Renal pelvis (tissue), 4 donors: Measurements from ENCODE around the gene TTC21A. TPM values are rescaled to one million over a fixed set of nuclear protein-coding genes. Genes with fewer than 3 reads are reported as not detected.
A peak's percentile ranks its signal among the peaks of the same experiment; 100 is the strongest.

Experiments used
- DNase-seq: peaks from one replicate; pipeline ENCODE4 v3.0.0-alpha.2; 2013
- polyA plus RNA-seq, 3 donors: library from polyadenylated mRNA; unstranded; fragments of 120-200 nt; gene quantifications; one replicate each; pipeline ENCODE4 v1.2.1, GENCODE V29; 2013; ENCODE audit not compliant: insufficient read length in 3 of 3

The TTC21A gene
- polyA plus RNA-seq, 3 donors: 9.5 to 21.4 (median 18.4) TPM

GRCh38 chr3:39180183-39180545 lies 72.7 kb downstream of the TTC21A start:
- DNase-seq: no peak

GRCh38 chr3:39180546-39181346 lies 73.3 kb downstream of the TTC21A start:
- DNase-seq: peak; percentile 86

DNA sequence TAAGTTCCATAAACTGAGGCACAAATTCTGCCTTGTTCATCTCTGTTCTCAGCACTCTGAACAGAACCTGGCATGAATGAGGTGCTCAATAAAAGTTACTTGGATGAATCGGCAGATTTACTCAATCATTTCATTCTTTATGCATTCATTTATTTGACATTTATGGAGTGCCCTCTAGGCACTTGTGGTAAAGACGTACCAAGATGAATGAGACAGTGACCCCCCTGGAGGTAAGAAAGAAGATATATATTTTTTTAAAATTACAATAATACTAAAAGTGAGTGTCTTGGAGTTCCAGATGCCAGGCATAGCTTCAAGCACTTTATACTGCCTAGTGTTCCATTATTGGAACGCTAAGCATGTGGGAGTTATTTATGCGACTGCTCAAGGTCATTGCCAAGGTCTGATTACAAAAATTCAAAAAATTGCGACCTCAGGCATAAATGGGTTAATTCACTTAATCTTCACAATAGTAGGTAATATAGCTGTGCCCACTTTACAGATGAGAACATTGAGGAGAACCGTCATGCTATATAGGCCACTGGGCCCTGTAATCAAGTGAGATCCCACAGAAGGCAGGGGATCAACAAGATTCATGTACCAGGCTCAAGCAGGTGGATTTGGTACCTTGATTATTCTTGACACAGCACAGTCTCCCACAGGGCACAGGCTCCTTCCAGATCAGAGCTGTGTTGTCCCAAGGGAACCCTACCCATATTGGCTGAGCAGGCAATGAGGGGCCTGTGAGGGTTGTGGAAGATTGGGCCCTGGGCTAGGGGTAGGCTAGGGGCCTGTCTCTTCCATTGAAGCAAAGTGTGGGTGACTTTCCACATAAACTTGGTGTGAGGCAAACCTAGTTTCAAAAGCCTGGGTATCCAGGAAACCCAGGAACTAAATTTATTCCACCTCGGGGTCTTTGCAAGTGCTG lies 74.2 kb downstream of the TTC21A start:
- DNase-seq: no peak

DNA sequence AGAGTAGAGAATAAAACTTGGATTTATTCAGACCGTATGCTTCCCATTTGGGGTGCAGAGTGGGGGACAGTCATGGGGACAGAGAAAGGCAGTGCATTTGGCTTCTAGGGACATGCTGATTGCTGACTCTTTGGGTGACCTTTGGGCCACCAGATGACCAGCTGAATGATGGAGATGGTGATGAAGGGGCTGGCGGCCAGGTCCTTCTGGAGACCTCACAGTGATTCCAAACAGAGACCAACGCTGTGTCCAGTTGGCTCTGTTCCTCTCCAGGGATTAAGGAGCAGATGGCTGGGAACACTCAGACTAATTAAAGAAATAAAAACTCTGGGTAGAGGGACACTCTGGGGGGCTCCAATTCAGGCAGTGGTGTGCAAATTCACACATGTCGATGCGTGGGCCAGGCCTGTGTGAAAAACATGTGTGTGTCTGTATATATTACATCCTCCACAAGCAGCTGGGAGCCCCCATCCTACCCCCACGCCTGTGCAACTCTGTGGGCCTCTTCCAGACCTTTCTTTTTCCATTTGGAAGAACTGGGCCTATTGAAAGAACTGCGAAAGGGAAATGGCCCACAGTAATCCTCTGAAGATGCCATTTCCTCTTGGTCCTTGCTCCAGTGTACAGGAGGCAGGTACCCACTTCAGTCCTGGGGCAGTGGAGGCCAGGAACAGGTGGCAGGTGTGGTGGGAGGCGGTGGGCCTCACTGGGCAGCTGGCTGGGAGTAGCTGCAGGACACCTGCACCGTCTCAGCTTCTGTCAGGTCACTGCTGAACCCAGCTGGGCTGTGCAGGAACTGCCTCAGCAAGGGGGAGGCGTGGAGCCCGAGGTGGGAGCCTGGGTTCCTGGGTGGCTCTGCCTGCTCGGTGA lies 76.0 kb downstream of the TTC21A start:
- no peak for DNase-seq

GRCh38 chr3:39184081-39184967 lies 76.8 kb downstream of the TTC21A start:
- DNase-seq: no peak

- no peak for DNase-seq
These were observed 77.4 kb downstream of the TTC21A start for GRCh38 chr3:39184968-39185285.

DNA sequence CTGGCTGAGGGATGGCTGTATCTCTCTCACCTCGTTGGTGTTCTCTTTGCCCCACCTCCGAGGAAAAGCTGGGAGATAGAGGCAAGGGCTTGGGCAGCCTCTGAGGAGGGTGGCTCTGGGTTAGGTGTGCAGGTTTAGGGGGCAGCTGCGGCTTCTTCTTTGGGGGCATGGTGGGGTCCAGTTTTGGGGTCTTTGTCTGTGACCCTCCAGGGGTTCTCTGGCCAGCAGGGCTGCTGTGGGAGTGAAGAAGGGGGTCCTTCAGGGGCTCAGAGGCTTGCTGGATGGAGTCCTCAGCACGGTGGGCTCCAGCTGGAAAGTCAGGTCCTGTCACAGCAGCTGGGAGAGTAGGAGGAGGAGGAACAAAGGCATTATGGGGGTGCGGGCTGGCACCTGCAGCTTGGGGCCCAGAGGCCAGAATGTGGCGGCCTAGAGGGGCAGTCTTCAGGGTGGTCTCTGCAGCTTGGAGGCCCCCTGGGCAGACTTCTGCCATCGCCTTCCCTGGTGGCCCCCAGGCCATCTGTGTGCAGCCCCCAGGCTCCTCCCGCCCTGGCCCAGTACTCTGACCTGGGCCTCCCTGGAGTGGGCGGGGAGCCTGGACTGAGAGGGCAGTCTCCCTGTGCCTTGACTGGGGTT lies 78.0 kb downstream of the TTC21A start:
- no peak for DNase-seq

DNA sequence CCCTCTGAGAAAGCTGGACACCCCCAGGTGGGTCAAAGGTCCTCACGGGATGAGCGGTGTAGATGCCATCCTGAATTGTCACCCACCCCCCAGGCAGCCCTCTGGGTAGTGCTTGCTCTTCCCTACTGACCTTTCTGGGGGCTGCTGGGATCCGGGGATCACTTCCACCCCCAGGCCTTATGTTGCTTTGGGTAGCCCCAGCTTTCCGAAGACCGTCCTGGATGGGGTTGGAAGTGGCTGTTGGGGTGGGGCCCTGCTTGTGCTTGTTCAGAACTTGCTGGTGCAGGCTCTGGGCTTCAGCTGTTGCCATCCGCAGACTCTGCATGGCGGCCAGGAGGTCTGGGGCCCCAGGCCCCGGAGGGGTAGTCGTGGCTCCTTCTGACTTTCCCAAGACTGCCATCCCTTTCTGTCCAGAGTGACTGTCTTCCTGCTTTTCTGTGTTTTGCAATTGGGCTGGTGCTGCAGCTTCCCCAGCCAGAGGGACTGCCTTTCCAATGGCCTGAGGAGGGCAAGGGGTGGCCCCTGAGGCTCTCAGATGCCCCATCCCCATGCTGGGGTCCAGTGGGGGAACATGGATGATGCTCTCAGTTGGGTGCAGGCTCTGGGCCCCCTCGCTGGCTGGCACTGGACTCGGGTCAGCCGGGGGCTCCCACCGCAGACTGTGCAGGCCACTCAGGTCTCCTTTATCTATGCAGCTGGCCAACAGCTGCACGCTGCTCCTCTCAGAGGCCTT lies 78.6 kb downstream of the TTC21A start:
- no peak for DNase-seq

DNA sequence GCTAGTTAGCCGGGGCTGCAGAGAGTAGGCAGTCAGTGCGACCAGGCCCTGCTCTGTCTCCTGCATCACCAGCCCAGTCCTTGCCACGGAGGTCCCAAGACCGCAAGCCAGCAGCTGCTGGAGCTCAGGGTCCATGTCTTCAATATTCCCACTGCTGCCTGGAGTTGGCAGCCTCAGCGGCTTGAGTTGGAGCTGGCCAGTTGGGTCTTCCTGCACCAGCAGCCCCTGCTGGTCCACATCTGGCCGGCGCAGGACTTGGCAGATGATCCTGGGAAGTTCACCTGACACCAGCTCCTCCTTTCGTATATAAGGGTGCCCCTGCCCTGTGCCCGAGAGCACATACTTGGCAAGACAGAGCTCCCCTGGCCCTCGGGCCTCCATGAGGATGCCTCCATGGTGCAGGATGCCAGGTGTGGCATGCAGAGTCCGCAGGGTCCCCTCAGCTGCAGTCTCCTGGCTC lies 79.2 kb downstream of the TTC21A start:
- no peak for DNase-seq

DNA sequence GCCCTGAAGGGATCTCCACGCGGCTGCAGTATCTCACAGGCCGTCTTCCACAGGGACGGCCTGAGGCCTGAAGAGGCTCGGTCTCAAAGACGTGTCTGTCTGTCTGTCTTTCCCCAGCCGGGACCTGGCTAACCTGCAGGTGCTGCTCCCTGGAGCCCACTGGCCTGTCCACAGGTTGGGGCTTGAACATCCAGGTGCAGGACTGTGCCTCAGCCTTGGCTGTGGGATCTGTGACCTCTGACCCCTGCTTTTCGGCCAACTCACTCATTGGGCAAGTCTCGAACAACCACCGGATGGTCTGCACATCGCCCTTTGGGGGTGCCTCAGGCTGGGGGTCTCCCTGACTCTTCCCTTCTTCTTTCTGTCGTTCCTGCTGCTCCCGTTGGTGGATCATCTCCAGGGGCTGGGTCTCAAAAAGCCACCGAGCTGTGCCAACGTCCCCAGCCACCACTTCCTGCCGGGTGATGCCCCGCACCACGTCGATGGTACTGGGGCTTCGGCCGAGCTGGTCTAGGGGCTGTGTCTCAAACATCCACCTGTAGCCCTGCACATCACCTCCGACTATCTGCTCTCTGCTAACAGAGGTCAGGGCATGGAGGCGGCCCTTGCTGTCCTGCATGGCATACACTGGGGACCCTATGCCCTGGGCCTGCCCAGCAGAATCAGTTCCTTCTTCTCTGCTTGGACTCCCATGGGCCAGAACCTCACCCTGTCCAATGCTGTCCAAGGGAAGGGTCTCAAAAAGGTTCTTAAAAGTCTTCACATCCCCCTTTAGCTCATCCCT lies 80.1 kb downstream of the TTC21A start:
- DNase-seq: no peak

Other genes starting within 250 kb of the TTC21A start
- 1 to 10 TPM in 2 of 3 donors, under 1 TPM in 1; 0.68 to 1.6 (median 1.6) TPM for gene SCN11A, start 55.7 kb upstream of the TTC21A start, polyA plus RNA-seq
- gene WDR48, start 55.7 kb upstream of the TTC21A start, polyA plus RNA-seq: 100 to 1,000 TPM in 1 of 3 donors, 10 to 100 TPM in 2; 84.0 to 101 (median 93.4) TPM
- 10 to 100 TPM; 62.7 to 80.3 (median 80.0) TPM for gene GORASP1, start 53 bp upstream of the TTC21A start, polyA plus RNA-seq
- gene CSRNP1, start 45.9 kb downstream of the TTC21A start, polyA plus RNA-seq: 1 to 10 TPM; 8.8 to 9.3 (median 8.8) TPM
- gene XIRP1, start 84.9 kb downstream of the TTC21A start, polyA plus RNA-seq: under 1 TPM; 0.13 to 0.25 (median 0.15) TPM
- gene CX3CR1, start 172.4 kb downstream of the TTC21A start, polyA plus RNA-seq: 1 to 10 TPM; 3.4 to 5.8 (median 3.9) TPM
- not detected for gene CCR8, start 222.0 kb downstream of the TTC21A start, polyA plus RNA-seq